H1 (cell line): ENCODE data around the gene KCNJ9. TPM values are rescaled to one million over a fixed set of nuclear protein-coding genes. Genes with fewer than 3 reads are reported as not detected.
A peak's percentile ranks its signal among the peaks of the same experiment; 100 is the strongest.

ENCODE experiments used
- CTCF ChIA-PET: fragments of 300-600 bp; sonication (Branson Sonifier 250); formaldehyde crosslinking; loops from one replicate; lab custom pipeline; 2021; ENCODE audit not compliant: partially characterized antibody; lab: Charles Lee
- POLR2A ChIA-PET: fragments of 300-600 bp; sonication (Branson Sonifier 250); formaldehyde crosslinking; loops from one replicate; lab custom pipeline; 2021; ENCODE audit warnings: inconsistent platforms; ENCODE audit not compliant: partially characterized antibody; lab: Charles Lee
- DNase-seq, 2 experiments: peaks; one replicate each; pipeline versions ENCODE4 v3.0.0 to v3.0.0-alpha.2; 2010 to 2022; ENCODE audit warnings: low spot score in 2 of 2, low read depth in 1 of 2, mixed read lengths in 1 of 2
- FAIRE-seq: peaks from 2 replicates; lab custom pipeline; 2011; peaks lifted over from hg19 to GRCh38; lab: Jason Lieb, UNC
- H2AFZ ChIP-seq: 2 replicates; pipeline ENCODE4 v1.8.1; 2012; ENCODE audit warnings: low read length, inconsistent platforms
- H2AK5ac ChIP-seq: 2 replicates; pipeline ENCODE4 v1.6.1; 2013; ENCODE audit warnings: low read depth, low read length
- H2BK120ac ChIP-seq: replicated peaks from 2 replicates; pipeline ENCODE3; 2013; ENCODE audit warnings: low read depth, low read length, inconsistent platforms
- H2BK12ac ChIP-seq: 2 replicates; pipeline ENCODE4 v1.6.1; 2013; ENCODE audit warnings: low read depth, low read length
- H2BK15ac ChIP-seq: 2 replicates; pipeline ENCODE4 v1.6.1; 2013; ENCODE audit warnings: low read length
- H2BK20ac ChIP-seq: 2 replicates; pipeline ENCODE4 v1.6.1; 2013; ENCODE audit warnings: low read length
- H2BK5ac ChIP-seq: 2 replicates; pipeline ENCODE4 v1.6.1; 2013; ENCODE audit warnings: low read depth, low read length
- H3K14ac ChIP-seq: 2 replicates; pipeline ENCODE4 v1.6.1; 2013; ENCODE audit warnings: inconsistent platforms; ENCODE audit not compliant: insufficient read length
- H3K18ac ChIP-seq: 2 replicates; pipeline ENCODE4 v1.6.1; 2013; ENCODE audit warnings: low read length; ENCODE audit errors: extremely low read depth
- H3K23ac ChIP-seq: 2 replicates; pipeline ENCODE4 v1.6.1; 2013; ENCODE audit warnings: inconsistent platforms; ENCODE audit not compliant: insufficient read length
- H3K23me2 ChIP-seq: 2 replicates; pipeline ENCODE4 v1.6.1; 2013; ENCODE audit warnings: low read depth, low read length
- H3K27ac ChIP-seq: 2 replicates; pipeline ENCODE4 v1.6.1; 2011; ENCODE audit warnings: low read depth, low read length, inconsistent platforms
- H3K27me3 ChIP-seq, 4 experiments: replicated peaks in 1 of 4; 1 replicate in 1 of 4; 2 replicates in 3 of 4; pipeline versions ENCODE4 v1.6.1 to v1.8.1; 2011 to 2013; ENCODE audit warnings: low read length in 3 of 4, mild to moderate bottlenecking in 3 of 4, inconsistent platforms in 2 of 4, mixed read lengths in 2 of 4, moderate library complexity in 1 of 4; ENCODE audit not compliant: control insufficient read depth in 3 of 4, insufficient read depth in 3 of 4; ENCODE audit errors: extremely low read depth in 1 of 4
- H3K36me3 ChIP-seq, 4 experiments: 2 replicates each; pipeline versions ENCODE4 v1.6.1 to v1.8.1; 2011 to 2013; ENCODE audit warnings: mild to moderate bottlenecking in 4 of 4, low read length in 3 of 4, moderate library complexity in 2 of 4, control low read depth in 1 of 4, inconsistent platforms in 1 of 4; ENCODE audit not compliant: insufficient read depth in 4 of 4, control insufficient read depth in 2 of 4
- H3K4ac ChIP-seq: replicated peaks from 2 replicates; pipeline ENCODE3; 2013; ENCODE audit warnings: low read length, low read depth, mixed read lengths, inconsistent platforms; ENCODE audit not compliant: insufficient read length
- H3K4me1 ChIP-seq, 4 experiments: replicated peaks in 1 of 4; 1 replicate in 1 of 4; 2 replicates in 3 of 4; pipeline versions ENCODE4 v1.6.1 to v1.8.1; 2011 to 2013; ENCODE audit warnings: low read length in 3 of 4, inconsistent platforms in 2 of 4, mixed read lengths in 1 of 4; ENCODE audit not compliant: insufficient read depth in 4 of 4, control insufficient read depth in 3 of 4
- H3K4me2 ChIP-seq, 2 experiments: 2 replicates each; pipeline versions ENCODE4 v1.6.1 to v1.8.1; 2011 to 2013; ENCODE audit warnings: low read depth in 2 of 2, low read length in 2 of 2, control low read depth in 1 of 2, inconsistent platforms in 1 of 2, mild to moderate bottlenecking in 1 of 2; ENCODE audit not compliant: insufficient read depth in 1 of 2
- H3K4me3 ChIP-seq, 4 experiments: fragments of 200-600, 300-600 bp in 1 of 4; sonication (generic), shearing (Covaris generic), sonication (Bioruptor Twin) in 1 of 4; 2 replicates each; pipeline versions ENCODE4 v1.5.1 to v1.8.1; 2011 to 2016; ENCODE audit warnings: low read length in 4 of 4, low read depth in 3 of 4, control low read depth in 2 of 4, inconsistent platforms in 2 of 4, mild to moderate bottlenecking in 2 of 4, mixed read lengths in 1 of 4, moderate library complexity in 1 of 4; ENCODE audit not compliant: insufficient read depth in 2 of 4; ENCODE audit errors: extremely low read depth in 1 of 4
- H3K56ac ChIP-seq: replicated peaks from 2 replicates; pipeline ENCODE3; 2013; ENCODE audit warnings: low read depth, mild to moderate bottlenecking, mixed read lengths, low read length, inconsistent platforms; ENCODE audit not compliant: insufficient read length
- H3K79me1 ChIP-seq: 2 replicates; pipeline ENCODE4 v1.6.1; 2013; ENCODE audit warnings: low read depth, low read length, control low read depth
- H3K79me2 ChIP-seq, 2 experiments: 2 replicates each; pipeline versions ENCODE4 v1.6.1 to v1.8.1; 2012 to 2013; ENCODE audit warnings: low read length in 2 of 2, mild to moderate bottlenecking in 2 of 2, inconsistent platforms in 1 of 2; ENCODE audit not compliant: insufficient read depth in 2 of 2, control insufficient read depth in 1 of 2
- H3K9ac ChIP-seq, 4 experiments: replicated peaks in 1 of 4; 1 replicate in 1 of 4; 2 replicates in 3 of 4; pipeline versions ENCODE4 v1.6.1 to v1.8.1; 2011 to 2013; ENCODE audit warnings: low read depth in 3 of 4, low read length in 3 of 4, control low read depth in 2 of 4, mild to moderate bottlenecking in 2 of 4, moderate library complexity in 2 of 4, inconsistent platforms in 1 of 4; ENCODE audit errors: extremely low read depth in 1 of 4
- H3K9me3 ChIP-seq, 2 experiments: 2 replicates each; pipeline versions ENCODE4 v1.6.1 to v1.8.1; 2012 to 2013; ENCODE audit warnings: mild to moderate bottlenecking in 2 of 2, moderate library complexity in 2 of 2, control low read depth in 1 of 2, inconsistent platforms in 1 of 2, low read depth in 1 of 2, low read length in 1 of 2, mixed read lengths in 1 of 2; ENCODE audit not compliant: insufficient read depth in 2 of 2
- H4K20me1 ChIP-seq, 2 experiments: replicated peaks in 1 of 2; 2 replicates each; pipeline versions ENCODE3 to v1.8.1; 2011 to 2013; ENCODE audit warnings: inconsistent platforms in 2 of 2, low read length in 2 of 2, mild to moderate bottlenecking in 1 of 2; ENCODE audit not compliant: insufficient read depth in 2 of 2, control insufficient read depth in 1 of 2
- H4K5ac ChIP-seq: 2 replicates; pipeline ENCODE4 v1.6.1; 2013; ENCODE audit warnings: low read length, low read depth, mixed read lengths, inconsistent platforms; ENCODE audit not compliant: insufficient read length
- H4K8ac ChIP-seq: 2 replicates; pipeline ENCODE4 v1.8.0; 2013; ENCODE audit warnings: mild to moderate bottlenecking, moderate library complexity, low read length, inconsistent platforms; ENCODE audit not compliant: insufficient read depth; ENCODE audit errors: extremely low read depth
- H4K91ac ChIP-seq: replicated peaks from 2 replicates; pipeline ENCODE3; 2013; ENCODE audit warnings: low read length, mixed read lengths, inconsistent platforms; ENCODE audit not compliant: insufficient read length
- ATF2 ChIP-seq: IDR thresholded peaks from 2 replicates; pipeline ENCODE4 v1.6.1; 2012; ENCODE audit warnings: low read length, inconsistent platforms
- CHD2 ChIP-seq: IDR thresholded peaks from 2 replicates; pipeline ENCODE4 v1.6.1; 2012; ENCODE audit warnings: low read length, improper control_type of control experiment
- CTBP2 ChIP-seq: IDR thresholded peaks from 2 replicates; pipeline ENCODE4 v1.7.0; 2011; ENCODE audit warnings: borderline replicate concordance, mild to moderate bottlenecking, moderate library complexity, mixed read lengths, low read length; ENCODE audit not compliant: insufficient read depth, insufficient read length
- GABPA ChIP-seq: IDR thresholded peaks from 2 replicates; pipeline ENCODE4 v1.6.1; 2011; ENCODE audit warnings: mild to moderate bottlenecking, low read length, moderate library complexity, borderline replicate concordance; ENCODE audit not compliant: insufficient read depth
- KDM4A ChIP-seq: IDR thresholded peaks from one replicate; pipeline ENCODE4 v1.7.1; 2012; ENCODE audit warnings: low read depth, mild to moderate bottlenecking, moderate library complexity, low read length, inconsistent platforms; ENCODE audit not compliant: severe bottlenecking
- MAFK ChIP-seq: IDR thresholded peaks from 2 replicates; pipeline ENCODE4 v1.6.1; 2012; ENCODE audit warnings: low read depth, mild to moderate bottlenecking, improper control_type of control experiment, low read length
- PHF8 ChIP-seq: fragments of 200-600 bp; sonication (generic); conservative IDR thresholded peaks from 2 replicates; pipeline ENCODE4 v1.7.1; 2012; ENCODE audit warnings: low read depth, mild to moderate bottlenecking, inconsistent platforms, low read length, moderate library complexity
- RAD21 ChIP-seq, 2 experiments: IDR thresholded peaks in 1 of 2; conservative IDR thresholded peaks in 1 of 2; 2 replicates each; pipeline ENCODE4 v1.6.1; 2011; ENCODE audit warnings: low read depth in 2 of 2, low read length in 2 of 2, improper control_type of control experiment in 1 of 2, inconsistent platforms in 1 of 2, mild to moderate bottlenecking in 1 of 2, moderate library complexity in 1 of 2
- SIX5 ChIP-seq: IDR thresholded peaks from 2 replicates; pipeline ENCODE4 v1.6.1; 2011; ENCODE audit warnings: mild to moderate bottlenecking, low read depth, low read length
- SP2 ChIP-seq: IDR thresholded peaks from 2 replicates; pipeline ENCODE4 v1.6.1; 2012; ENCODE audit warnings: mild to moderate bottlenecking, low read length, inconsistent platforms
- SP4 ChIP-seq: IDR thresholded peaks from 2 replicates; pipeline ENCODE4 v1.6.1; 2012; ENCODE audit warnings: low read length, inconsistent platforms
- TBP ChIP-seq: IDR thresholded peaks from 2 replicates; pipeline ENCODE4 v1.6.1; 2011; ENCODE audit warnings: low read depth, low read length, improper control_type of control experiment
- WGBS, 2 experiments: shearing (Covaris generic) in 1 of 2; methylation state at CpG; one replicate each; pipeline versions ENCODE4 v1.1.6 to v1.1.7; 2013 to 2015; ENCODE audit warnings: low lambda C conversion rate in 2 of 2, mixed read lengths in 2 of 2, inconsistent platforms in 1 of 2, low coverage in 1 of 2, missing lambda C conversion rate in 1 of 2; ENCODE audit not compliant: insufficient replicate concordance in 2 of 2, insufficient coverage in 1 of 2, insufficient read length in 1 of 2; ENCODE audit errors: extremely low coverage in 1 of 2, missing lambda C conversion rate in 1 of 2; 5-methylcytosine and 5-hydroxymethylcytosine counted together
- polyA plus RNA-seq, 7 experiments: library from polyadenylated mRNA; depleted of rRNA in 3 of 7; stranded (reverse) in 5 of 7; unstranded in 2 of 7; fragments of >200 nt in 5 of 7; fragments of 200-250 nt in 2 of 7; gene quantifications; 1 replicate in 5 of 7; 2 replicates in 1 of 7; 4 replicates in 1 of 7; pipeline versions ENCODE4 v1.2.1 to v1.2.3, GENCODE V29; 2011 to 2013; ENCODE audit warnings: missing spikeins in 2 of 7, mixed read lengths in 2 of 7
- total RNA-seq: library from RNA; stranded (reverse); fragmentation: NEBNext Ultra II Directional; extraction: Animal tissue kit (Norgen Biotek cat#: 25700); gene quantifications from 2 replicates; pipeline ENCODE4 v1.2.1, GENCODE V29; 2021

The KCNJ9 gene
- total and polyA plus RNA-seq, 2 of the 8 experiments (the other 6 are each of a cell fraction or from before 2014, with no cell fraction given) = 0.02 to 0.13 TPM

- H3K79me2 ChIP-seq = no peaks in the 10 kb centered on the region
- H2AK5ac ChIP-seq = no peak overlapping the region
- no peak overlapping the region for H2BK120ac ChIP-seq
- peaks cover 6 to 29% (median 18%) of the 10 kb centered on the region in 4 experiments for H3K4me1 ChIP-seq
- H2BK12ac ChIP-seq = peak overlapping the region; percentile 1; the same call in 1 of the 2 replicates
- no peak overlapping the region for H3K23ac ChIP-seq
- H2AFZ ChIP-seq = no peak overlapping the region
- no peak overlapping the region for H3K56ac ChIP-seq
- H4K20me1 ChIP-seq = no peaks in the 10 kb centered on the region
- H3K14ac ChIP-seq = no peak overlapping the region
- no peaks in the 10 kb centered on the region for H3K79me1 ChIP-seq
- H4K8ac ChIP-seq = no peak overlapping the region; the same call in 1 of the 2 replicates
- ChIA-PET POLR2A (interaction anchor here (0.7 to 2.2 kb wide), 4 partner anchors 9 to 155 kb away, joined by 3 to 12 read pairs (median 8); partner anchors contain the start of genes DCAF8 and IGSF8), CTCF (interaction anchor here (0.9 to 9.3 kb wide), 13 partner anchors 10 to 184 kb away, joined by 3 to 141 read pairs (median 16); partner anchors contain the start of genes CASQ1 and IGSF8)
- H3K9ac ChIP-seq = no peak overlapping the region
- DNase-seq (no peak), FAIRE-seq (no peak)
- no peak overlapping the region for H2BK5ac ChIP-seq
- H3K4me3 ChIP-seq = no peak overlapping the region
- no peak overlapping the region for H3K4ac ChIP-seq
- H3K27ac ChIP-seq = no peak overlapping the region
- 100% methylated on average over 1 of the region's 1 CpG; no CpG with 5 or more reads in 1 of the 2 experiments for WGBS, 2 experiments
- H3K4me2 ChIP-seq = no peak overlapping the region
- no peaks in the 10 kb centered on the region for H3K36me3 ChIP-seq
- no peak overlapping the region for H4K5ac ChIP-seq
- H3K9me3 ChIP-seq = no peaks in the 10 kb centered on the region
- H4K91ac ChIP-seq = no peak overlapping the region
- no peaks in the 10 kb centered on the region for H3K27me3 ChIP-seq
- no peaks in the 10 kb centered on the region; the same call in 1 of the 2 replicates for H3K23me2 ChIP-seq
- no peak overlapping the region for H2BK20ac ChIP-seq
- H3K18ac ChIP-seq = no peak overlapping the region
- no peak overlapping the region; the same call in 1 of the 2 replicates for H2BK15ac ChIP-seq
- TF ChIP-seq RAD21 (IDR thresholded peaks at IDR 0.05 in 1 of 2, conservative IDR thresholded peaks at IDR 0.05 in 1 of 2; ENCODE audit: low read depth in 2 of 2, low read length in 2 of 2) = no peak
- no peak for TF ChIP-seq CHD2
- no peak for TF ChIP-seq TBP
- TF ChIP-seq ATF2 = no peak
- no peak for TF ChIP-seq SP4
- TF ChIP-seq PHF8 = no peak
- TF ChIP-seq CTBP2 = no peak
- no peak for TF ChIP-seq GABPA
- no peak for TF ChIP-seq KDM4A
- no peak for TF ChIP-seq MAFK
- TF ChIP-seq SIX5 = no peak
- no peak for TF ChIP-seq SP2
Observed at GRCh38 chr1:160107512-160107911, 26.2 kb downstream of the KCNJ9 start.
